Lung (tissue), 12 donors: Measurements from ENCODE around the gene CD34. TPM values are rescaled to one million over a fixed set of nuclear protein-coding genes. Genes with fewer than 3 reads are reported as not detected.

Experiments used
- ATAC-seq: fragments of 200-7000 bp; cut with Tn5 transposase; one replicate; pipeline ENCODE4 v1.9.1; 2020; ENCODE audit warnings: moderate number of reproducible peaks; ENCODE audit not compliant: insufficient read depth, low FRiP score
- DNase-seq, 3 donors: peaks; one replicate each; pipeline ENCODE4 v3.0.0-alpha.2; 2013 to 2017
- H3K27ac ChIP-seq, 2 donors: one replicate each; pipeline ENCODE4 v1.5.1; 2013; ENCODE audit warnings: mild to moderate bottlenecking in 2 of 2, moderate library complexity in 2 of 2, control low read depth in 1 of 2, inconsistent platforms in 1 of 2, low read depth in 1 of 2, low read length in 1 of 2
- H3K27me3 ChIP-seq, 3 donors: one replicate each; pipeline ENCODE4 v1.5.1; 2013; ENCODE audit warnings: low read length in 2 of 3; ENCODE audit not compliant: control insufficient read depth in 3 of 3, insufficient read depth in 3 of 3
- H3K36me3 ChIP-seq, 4 donors: one replicate each; pipeline ENCODE4 v1.5.1; 2013; ENCODE audit warnings: low read length in 4 of 4, mild to moderate bottlenecking in 1 of 4, moderate library complexity in 1 of 4; ENCODE audit not compliant: control insufficient read depth in 4 of 4, insufficient read depth in 4 of 4
- H3K4me1 ChIP-seq, 5 donors: one replicate each; pipeline ENCODE4 v1.5.1; 2013; ENCODE audit warnings: low read length in 5 of 5, mild to moderate bottlenecking in 2 of 5, moderate library complexity in 1 of 5; ENCODE audit not compliant: control insufficient read depth in 5 of 5, insufficient read depth in 5 of 5
- H3K4me3 ChIP-seq: one replicate; pipeline ENCODE4 v1.5.1; 2013; ENCODE audit warnings: mild to moderate bottlenecking, control low read depth, moderate library complexity
- H3K9ac ChIP-seq, 2 donors: one replicate each; pipeline ENCODE4 v1.5.1; 2013; ENCODE audit warnings: low read length in 2 of 2, control low read depth in 1 of 2; ENCODE audit not compliant: insufficient read depth in 1 of 2
- H3K9me3 ChIP-seq, 4 donors: one replicate each; pipeline ENCODE4 v1.5.1; 2013; ENCODE audit warnings: low read length in 3 of 4, mild to moderate bottlenecking in 1 of 4, moderate library complexity in 1 of 4; ENCODE audit not compliant: control insufficient read depth in 4 of 4, insufficient read depth in 3 of 4
- CTCF ChIP-seq: IDR thresholded peaks from 2 replicates; pipeline ENCODE4 v1.5.1; 2012; ENCODE audit warnings: mild to moderate bottlenecking; ENCODE audit errors: control extremely low read depth, extremely low read depth
- WGBS, 2 donors: extraction: QIAGEN DNeasy Blood & Tissue Kit; methylation state at CpG; one replicate each; pipeline ENCODE4 v1.1.7; 2013; 5-methylcytosine and 5-hydroxymethylcytosine counted together
- polyA plus RNA-seq, 2 donors: library from polyadenylated mRNA; stranded (reverse); fragments of 200-250 nt; gene quantifications; one replicate each; pipeline ENCODE4 v1.2.1, GENCODE V29; 2013
- total RNA-seq, 2 donors: library from RNA; depleted of rRNA in 1 of 2; stranded (reverse); fragments of >200 nt in 1 of 2; gene quantifications; one replicate each; pipeline ENCODE4 v1.2.1, GENCODE V29; 2014 to 2021
- donor health status: control.
- donor health status: control.
- donor health status: Bipolar disorder and iron deficiency.
- donor health status: healthy.
- donor health status: DM: yes; HTN: yes; CAD: no.

CD34 gene
- total and polyA plus RNA-seq, 4 donors, result 23.6 to 81.9 (median 37.1) TPM

- ATAC-seq, result no peak
Observed at GRCh38 chr1:207913951-207914350, 3.0 kb upstream of the CD34 start.

GRCh38 chr1:207911856-207912760 is 1.2 kb upstream of the CD34 start:
- H3K27ac ChIP-seq, result peak overlapping the region; percentile 12 to 43
- DNase-seq (no peak), ATAC-seq (no peak)
- TF ChIP-seq CTCF, result no peak
- no peak overlapping the region for H3K9ac ChIP-seq
- H3K9me3 ChIP-seq, result no peaks in the 10 kb centered on the region
- H3K27me3 ChIP-seq, result peaks cover 0 to 8% (median 0%) of the 10 kb centered on the region in 3 donors
- H3K4me1 ChIP-seq, result peaks cover 0 to 21% (median 4%) of the 10 kb centered on the region in 5 donors
- H3K4me3 ChIP-seq, result no peak overlapping the region
- no peaks in the 10 kb centered on the region for H3K36me3 ChIP-seq
- WGBS, 2 donors, result 44 to 45% methylated on average over 8 of the region's 8 CpGs

More at GRCh38 chr1:207913951-207914350, 3.0 kb upstream of the CD34 start:
- TF ChIP-seq CTCF, result no peak
- Histone ChIP-seq H3K36me3 (no peaks in the 10 kb centered on the region), H3K4me1 (peaks cover 6 to 18% (median 10%) of the 10 kb centered on the region in 5 donors), H3K9me3 (no peaks in the 10 kb centered on the region), H3K27me3 (peaks cover 0 to 8% (median 0%) of the 10 kb centered on the region in 3 donors), H3K4me3 (no peak overlapping the region), H3K9ac (no peak overlapping the region), H3K27ac (no peak overlapping the region)
- 90 to 92% methylated on average over 1 of the region's 1 CpG for WGBS, 2 donors
- no peak for DNase-seq

- no peaks in the 10 kb centered on the region for H3K9me3 ChIP-seq
- peak overlapping the region in 1 of 2 donors; percentile 34 for H3K9ac ChIP-seq
Observed at GRCh38 chr1:207909687-207910086, 1.2 kb downstream of the CD34 start.

More at GRCh38 chr1:207909687-207910086, 1.2 kb downstream of the CD34 start:
- Histone ChIP-seq H3K4me1 (peaks cover 0 to 21% (median 6%) of the 10 kb centered on the region in 5 donors), H3K27me3 (peaks cover 0 to 8% (median 0%) of the 10 kb centered on the region in 3 donors), H3K36me3 (no peaks in the 10 kb centered on the region), H3K4me3 (no peak overlapping the region), H3K27ac (peak overlapping the region in 1 of 2 donors; percentile 67)
- 43 to 56% methylated on average over 4 of the region's 4 CpGs for WGBS, 2 donors
- no peak for TF ChIP-seq CTCF
- ATAC-seq (no peak), DNase-seq (no peak)
